Lower leg skin (tissue), 3 donors: ENCODE measurements around the gene ACOXL.

Experiments used
- POLR2A ChIP-seq, 2 donors: fragments of 450-650 bp; IDR thresholded peaks; one replicate each; pipeline ENCODE4 v1.6.1; 2016 to 2017; ENCODE audit warnings: antibody characterized with exemption in 2 of 2, mild to moderate bottlenecking in 1 of 2, moderate library complexity in 1 of 2
- TF ChIP-seq, protein P1 (sequence below), 3 donors: fragments of 450-650 bp; IDR thresholded peaks; one replicate each; pipeline ENCODE4 v1.5.1; 2016; ENCODE audit warnings: antibody characterized with exemption in 3 of 3, mild to moderate bottlenecking in 3 of 3, moderate library complexity in 2 of 3

DNA sequence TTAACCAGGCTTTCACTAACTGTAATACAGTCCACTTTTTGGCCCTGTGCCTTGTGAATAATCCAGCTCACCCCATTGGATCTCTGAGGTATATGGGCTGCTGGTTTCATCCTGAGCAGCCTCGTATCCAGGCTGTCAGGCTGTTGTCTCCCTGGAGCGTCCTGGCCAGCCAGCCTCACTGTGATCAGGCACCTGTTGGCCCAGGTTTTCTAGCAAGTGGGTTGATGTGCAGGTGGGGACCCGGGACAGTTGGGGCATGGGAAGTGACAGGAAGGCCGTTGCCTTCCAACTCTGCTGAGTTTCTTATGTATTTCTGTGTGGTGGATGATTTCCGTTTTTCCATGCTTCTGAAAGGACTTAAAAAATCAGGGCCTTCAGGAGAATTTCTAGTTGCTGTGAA, 132.4 kb downstream of the ACOXL start:
- TF ChIP-seq, protein P1, sequence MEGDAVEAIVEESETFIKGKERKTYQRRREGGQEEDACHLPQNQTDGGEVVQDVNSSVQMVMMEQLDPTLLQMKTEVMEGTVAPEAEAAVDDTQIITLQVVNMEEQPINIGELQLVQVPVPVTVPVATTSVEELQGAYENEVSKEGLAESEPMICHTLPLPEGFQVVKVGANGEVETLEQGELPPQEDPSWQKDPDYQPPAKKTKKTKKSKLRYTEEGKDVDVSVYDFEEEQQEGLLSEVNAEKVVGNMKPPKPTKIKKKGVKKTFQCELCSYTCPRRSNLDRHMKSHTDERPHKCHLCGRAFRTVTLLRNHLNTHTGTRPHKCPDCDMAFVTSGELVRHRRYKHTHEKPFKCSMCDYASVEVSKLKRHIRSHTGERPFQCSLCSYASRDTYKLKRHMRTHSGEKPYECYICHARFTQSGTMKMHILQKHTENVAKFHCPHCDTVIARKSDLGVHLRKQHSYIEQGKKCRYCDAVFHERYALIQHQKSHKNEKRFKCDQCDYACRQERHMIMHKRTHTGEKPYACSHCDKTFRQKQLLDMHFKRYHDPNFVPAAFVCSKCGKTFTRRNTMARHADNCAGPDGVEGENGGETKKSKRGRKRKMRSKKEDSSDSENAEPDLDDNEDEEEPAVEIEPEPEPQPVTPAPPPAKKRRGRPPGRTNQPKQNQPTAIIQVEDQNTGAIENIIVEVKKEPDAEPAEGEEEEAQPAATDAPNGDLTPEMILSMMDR (IDR thresholded peaks at IDR 0.05): no peak
- no peak for TF ChIP-seq POLR2A (IDR thresholded peaks at IDR 0.05)
